HG03066 (cell line): ENCODE measurements around the gene DUS1L.

Experiments used
- ATAC-seq: cut with Tn5 transposase; IDR thresholded peaks from one replicate; pipeline ENCODE4 v1.9.1; 2021; ENCODE audit warnings: low read depth; ENCODE audit not compliant: unreplicated experiment

DUS1L gene

GRCh38 chr17:82065638-82066303 is at the start of gene DUS1L:
DUS1L (minus strand) TSS chr17:82065804; CDS start chr17:82065059, 745 bp downstream.
- ATAC-seq, result peak; percentile 63

DNA sequence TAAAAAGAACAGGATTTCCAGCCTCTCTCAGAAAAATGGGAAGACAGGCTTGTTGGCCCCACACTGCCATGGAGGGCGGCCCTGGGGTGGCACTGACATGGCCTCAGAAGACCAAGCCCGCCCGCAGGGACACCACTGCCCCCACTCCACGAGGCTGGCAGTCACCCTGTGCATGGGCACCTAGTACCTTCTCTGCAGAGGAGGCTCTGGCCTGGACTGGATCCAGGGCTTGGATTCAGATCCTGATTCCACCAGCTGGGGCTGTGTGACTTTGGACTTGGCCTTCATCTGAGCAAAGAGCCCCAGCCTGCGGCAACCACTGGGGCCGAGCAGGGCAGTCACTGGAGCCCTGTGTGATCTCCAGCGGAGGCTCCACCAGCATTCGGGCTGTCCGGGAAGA is 49.3 kb upstream of the DUS1L start:
- no peak for ATAC-seq

DNA sequence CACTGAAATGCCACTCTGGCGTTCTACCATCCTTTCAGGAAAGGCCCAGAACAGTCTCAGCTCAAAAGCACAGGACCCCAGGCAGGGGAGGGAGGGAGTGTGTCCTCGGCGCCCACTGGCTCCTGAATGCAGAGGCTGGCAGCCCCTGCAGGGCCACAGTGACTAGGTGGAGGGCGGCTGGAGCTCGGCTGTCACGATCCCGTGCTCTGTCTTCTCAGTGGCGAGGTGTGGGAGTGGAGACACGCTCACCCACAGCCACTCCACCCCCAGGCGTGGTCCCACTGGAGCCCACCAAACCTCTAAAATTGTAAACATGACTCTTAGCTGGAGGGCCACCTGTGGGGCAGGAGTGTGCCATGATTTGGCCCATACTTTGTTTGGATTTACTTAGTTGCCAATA is 48.8 kb upstream of the DUS1L start:
- ATAC-seq, result no peak

GRCh38 chr17:82113941-82114340 is 48.3 kb upstream of the DUS1L start:
- no peak for ATAC-seq

DNA sequence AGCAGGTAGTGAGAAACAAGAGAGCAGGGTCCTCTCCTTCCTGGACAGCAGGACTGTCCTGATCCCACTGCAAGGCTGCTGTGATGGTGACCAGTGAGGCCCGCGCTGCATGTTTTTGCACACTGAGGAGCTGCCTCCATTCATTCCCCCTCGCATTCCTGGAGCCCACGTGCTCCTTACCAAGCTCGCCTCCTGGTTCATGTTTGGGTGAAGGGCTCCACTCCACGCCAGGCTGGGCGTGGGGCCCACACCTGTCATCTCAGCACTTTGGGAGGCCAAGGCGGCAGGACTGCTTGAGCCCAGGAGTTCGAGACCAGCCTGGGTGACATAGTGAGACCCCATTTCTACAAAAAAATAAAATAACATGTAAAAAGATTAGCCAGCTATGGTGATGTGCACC is 47.8 kb upstream of the DUS1L start:
- ATAC-seq, result no peak

- ATAC-seq, result no peak
Measured at GRCh38 chr17:82112914-82113311, 47.3 kb upstream of the DUS1L start.

DNA sequence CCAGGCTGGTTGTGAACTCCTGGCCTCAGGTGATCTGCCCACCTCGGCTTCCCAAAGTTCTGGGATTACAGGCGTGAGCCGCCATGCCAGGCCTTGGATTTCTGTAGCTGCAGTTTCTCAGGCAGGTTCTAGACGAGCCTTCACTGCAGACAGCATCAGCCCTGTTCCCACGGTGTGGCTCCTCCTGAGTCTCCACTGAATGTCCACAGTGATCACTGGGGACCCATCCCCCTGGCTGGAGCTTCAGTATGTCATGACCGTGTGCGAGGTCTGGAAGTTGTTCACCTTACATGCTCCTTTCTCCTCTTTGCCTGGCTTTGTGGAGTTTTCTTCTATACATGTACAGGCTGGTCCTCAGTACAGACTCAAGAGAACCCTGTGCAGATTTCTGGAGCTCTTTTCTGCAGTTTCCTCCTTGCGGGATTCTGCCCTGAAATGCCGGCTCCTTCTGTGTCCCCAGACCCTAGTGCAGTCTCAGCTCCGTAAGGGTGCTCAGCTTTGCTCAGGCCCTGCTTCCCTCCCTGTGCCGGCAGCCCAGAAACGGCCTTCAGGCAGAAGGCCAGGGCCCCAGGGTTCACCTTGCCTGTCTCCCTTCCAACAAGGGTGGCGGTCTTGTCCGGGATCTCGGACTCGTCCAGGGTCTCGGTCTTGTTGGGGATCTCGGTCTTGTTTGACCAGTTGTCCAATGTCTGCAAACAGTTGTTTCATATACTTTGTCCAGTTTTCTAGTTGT is 46.7 kb upstream of the DUS1L start:
- no peak for ATAC-seq

- ATAC-seq, result no peak
Measured at GRCh38 chr17:82110298-82110697, 44.7 kb upstream of the DUS1L start.

DNA sequence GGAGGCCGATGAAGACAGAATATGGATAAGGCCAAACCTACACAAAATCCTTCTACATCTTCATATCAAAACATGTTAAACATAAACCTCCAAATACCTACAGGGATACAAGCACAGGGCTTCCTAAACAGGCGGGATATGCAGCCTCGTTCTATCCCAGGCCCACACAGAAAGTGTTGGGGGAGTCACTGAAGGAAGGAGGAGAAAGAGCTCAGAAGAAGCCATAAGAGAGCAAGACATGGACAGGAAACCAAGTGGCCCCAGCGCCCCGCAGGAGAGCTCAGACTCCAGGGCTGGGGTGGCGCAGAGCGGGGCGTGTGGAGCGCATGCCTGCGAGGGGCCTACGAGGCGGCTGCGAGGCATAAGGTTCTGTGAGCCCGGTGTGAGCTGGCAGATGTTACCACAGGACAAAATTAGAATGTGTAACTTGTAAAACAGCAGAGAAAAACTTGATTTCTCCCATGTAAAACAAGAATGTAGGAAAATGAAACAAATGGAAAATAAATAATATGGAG is 43.4 kb upstream of the DUS1L start:
- ATAC-seq, result no peak

DNA sequence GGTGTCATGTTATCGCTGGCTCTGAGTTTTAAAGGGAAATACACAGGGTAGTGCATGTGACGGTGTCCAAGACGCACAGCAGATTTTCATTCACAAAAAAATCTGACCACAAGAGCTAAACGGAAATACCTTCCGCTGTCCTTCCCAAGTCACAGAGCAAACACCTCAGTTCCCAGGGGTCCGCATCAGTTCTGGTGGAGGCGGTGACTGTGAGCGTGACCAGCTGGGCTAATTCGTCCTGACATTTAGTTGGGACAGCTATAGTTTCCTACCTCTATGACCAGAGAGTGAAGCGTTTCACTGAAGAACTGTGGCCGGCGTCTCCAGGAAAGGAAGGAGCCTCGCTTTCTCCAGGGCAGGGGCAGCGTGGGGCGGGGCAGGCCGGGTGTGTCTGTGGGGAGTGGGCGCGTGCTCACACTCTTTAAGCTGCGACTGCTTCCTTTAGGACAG is 42.9 kb upstream of the DUS1L start:
- ATAC-seq, result no peak

DNA sequence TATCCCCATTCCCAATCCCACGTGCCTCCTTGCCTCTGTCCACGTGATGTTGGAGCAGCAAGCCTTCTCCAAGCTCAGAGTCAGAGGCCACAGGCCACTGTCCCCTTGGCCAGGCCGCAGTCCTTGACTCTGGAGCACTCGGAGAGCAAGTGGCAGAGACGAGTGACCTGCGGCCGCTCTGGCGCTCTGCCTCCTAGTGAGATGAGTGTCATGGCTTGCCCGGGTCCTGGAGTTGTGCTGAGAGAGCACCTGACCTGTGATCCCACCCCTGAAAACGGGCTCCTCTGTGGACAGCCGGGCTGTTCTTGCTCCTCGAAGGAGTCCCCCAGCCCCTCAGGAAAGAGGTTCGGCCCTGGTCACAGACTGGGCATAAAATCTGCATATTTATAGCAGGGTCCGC is 42.4 kb upstream of the DUS1L start:
- ATAC-seq, result no peak

DNA sequence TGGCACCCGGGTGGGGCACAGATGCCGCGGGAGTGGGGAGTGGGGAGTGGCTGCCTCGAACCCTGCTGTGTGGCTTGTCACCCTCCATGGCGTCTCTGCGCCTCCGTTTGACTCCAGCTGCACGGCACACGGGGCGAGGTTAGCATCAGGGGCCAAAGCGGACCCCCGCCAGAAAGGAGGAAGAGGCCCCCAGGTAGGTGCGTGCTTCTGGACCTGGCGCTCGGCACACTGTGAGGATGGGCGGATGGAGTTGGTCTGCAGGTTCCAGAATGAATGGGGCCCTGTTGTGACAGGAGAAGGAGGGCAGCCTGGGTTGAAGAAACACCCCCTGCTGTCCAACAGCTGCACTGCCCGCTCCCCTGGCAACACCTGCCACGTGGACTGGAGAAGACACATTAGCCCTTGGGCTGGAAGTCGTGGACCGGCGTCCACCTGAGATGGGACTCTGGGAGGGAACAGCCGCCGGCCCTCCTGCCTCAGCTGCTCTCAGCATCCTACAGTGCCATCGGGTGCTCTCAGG is 41.8 kb upstream of the DUS1L start:
- no peak for ATAC-seq

DNA sequence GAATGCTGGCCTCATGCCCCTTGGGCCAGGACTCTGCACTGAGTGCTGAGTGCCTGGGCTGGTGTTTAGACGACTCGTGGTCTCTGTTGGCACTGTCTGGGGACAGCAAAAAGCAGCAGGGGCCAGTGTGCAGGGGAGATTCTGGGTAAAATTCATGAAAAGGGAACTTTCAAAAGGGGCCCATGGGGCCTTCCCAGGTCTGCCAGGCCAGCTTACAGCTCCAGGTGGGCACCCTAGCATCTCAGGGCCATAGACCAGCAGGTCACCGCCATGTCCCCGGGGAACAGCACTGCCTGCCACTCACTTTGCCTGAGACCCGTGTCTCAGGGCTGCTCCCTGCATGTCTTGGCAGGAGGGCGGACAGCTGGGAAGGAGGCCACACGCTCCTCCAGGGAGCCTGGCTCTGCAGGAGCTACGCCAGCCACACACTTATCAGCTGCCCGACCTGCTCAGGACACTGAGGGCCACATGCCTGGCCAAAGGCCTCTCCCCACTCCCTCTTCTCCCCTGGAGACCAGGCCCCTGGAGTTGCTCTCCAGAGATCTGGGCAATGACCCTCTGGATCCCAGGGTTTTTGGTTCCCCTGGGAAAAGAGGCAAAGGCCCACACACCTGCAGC is 41.2 kb upstream of the DUS1L start:
- ATAC-seq, result no peak

GRCh38 chr17:82105882-82106687 is 40.5 kb upstream of the DUS1L start:
- peak; percentile 74 for ATAC-seq

GRCh38 chr17:82105417-82105881 is 39.8 kb upstream of the DUS1L start:
- ATAC-seq, result no peak

DNA sequence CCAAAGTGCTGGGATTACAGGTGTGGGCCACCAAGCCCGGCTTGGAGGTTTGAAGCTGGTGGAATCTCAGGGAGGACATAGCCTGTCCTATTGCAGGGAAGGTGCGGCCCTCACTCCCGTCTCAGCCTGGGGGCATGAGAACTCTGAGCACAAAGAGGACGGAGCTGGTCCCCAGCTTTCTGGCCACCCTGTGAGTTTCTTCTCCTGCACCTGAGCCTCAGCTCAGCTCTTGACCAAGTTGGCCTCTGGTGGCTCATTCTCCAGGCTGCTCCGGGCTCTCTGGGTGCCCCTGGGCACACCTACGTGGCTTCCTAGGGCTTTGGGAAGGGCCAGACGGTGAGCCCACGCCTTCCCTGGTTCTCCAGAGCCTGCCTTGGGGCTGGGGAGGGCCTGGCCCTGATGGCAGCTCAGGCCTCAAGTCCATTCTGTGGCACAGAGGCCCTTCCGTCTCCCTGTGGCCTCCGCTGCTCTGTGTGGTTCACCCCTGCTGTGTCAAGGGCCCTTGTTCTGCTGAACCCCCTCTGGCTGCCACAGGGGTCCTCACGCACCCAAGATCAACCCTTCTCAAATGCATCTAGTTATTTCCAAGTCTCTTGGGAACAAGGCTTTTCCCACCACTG is 39.3 kb upstream of the DUS1L start:
- no peak for ATAC-seq

DNA sequence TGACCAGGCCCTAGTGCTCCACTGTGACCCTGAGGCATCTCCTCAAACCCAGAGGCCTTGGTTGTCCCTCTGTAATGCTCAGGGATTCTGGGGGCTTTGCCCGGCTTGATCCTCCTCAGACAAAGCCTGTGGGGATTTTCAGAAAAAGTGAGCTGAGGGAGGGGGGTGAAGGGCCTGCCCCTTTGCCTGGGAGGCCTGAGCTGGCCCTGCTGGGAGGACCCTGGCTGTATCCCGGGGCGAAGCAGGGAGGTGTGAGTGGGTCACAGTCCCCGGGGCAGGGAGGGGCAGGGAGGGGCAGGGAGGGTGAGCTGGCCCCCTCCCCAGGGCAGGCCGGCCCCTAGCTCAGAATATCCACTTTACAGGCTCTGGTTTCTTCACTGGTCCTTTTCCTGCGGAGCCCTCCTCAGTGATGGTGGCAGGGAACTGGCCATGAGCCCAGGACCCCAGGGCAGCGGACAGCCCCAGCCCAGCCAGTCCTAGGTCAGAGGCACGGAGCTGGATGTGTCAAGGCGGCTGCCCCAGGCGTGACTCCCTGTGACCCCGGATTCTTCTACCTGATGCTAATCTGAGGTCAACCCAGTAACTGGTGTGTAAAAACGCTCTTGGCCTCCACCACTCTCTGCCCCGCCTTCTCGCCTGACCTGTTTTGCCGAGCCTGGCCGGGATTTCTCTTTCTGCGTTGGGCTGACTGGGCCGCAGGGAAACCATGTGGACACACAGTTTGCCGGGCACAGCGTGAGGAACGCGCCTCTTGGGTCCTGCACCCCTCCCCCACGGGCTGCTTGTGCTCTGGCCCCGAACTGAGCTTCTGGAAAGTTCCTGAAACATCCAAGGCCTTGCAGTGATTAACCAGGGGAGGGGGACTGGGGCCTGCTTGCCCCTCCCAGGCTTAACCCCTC is 38.2 kb upstream of the DUS1L start:
- no peak for ATAC-seq

DNA sequence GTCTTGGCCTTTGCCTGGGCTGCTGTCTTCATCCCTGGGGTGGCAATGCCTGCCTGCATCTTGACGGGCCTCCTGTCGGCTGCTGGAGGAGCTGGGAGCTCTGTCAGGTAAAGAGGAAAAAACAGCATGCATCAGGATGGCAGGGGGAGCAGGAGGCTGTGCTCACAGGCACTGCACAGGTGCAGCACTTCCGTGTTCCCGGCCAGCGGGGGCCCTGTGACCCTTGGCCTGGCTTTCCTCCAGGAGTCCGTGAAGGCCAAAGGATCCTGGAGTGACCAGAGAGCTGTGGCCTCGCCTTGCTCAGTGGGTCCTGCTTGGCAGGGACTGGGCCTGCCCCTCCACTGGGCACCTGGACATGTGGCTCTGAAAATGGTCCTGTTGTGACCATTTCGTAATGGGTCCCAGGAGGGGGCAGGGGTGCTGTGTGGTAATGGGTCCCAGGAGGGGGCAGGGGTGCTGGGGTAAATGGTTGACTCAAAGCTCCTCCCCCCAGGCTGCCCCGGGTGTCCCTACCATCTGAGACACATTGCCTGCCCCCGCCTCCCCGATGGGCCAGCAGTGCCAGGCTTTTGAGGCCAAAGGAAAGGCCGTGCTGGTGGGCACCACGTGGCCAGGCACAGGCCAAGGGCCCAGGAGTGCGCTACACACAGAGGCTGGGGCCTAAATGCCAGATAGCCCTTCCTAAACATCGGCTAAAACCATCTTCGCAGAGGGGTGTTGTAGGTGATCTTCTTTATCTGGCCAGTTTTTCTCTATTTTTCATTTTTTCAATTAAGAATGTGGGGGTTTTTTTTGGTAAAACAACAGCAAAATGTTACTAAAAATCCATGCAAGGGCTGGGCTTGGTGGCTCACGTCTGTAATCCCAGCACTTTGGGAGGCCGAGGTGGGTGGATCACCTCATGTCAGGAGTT is 36.4 kb upstream of the DUS1L start:
- ATAC-seq, result no peak
